Calu3 (cell line): Measurements from ENCODE around the gene CD2. TPM values are rescaled to one million over a fixed set of nuclear protein-coding genes. Genes with fewer than 3 reads are reported as not detected.

Experiments used
- BruUV-seq: library from RNA; stranded (reverse); fragments of 400-500 nt; replicated peaks from 2 replicates; lab custom pipeline; 2021; lab: Mats Ljungman, UMichigan
- CTCF ChIA-PET: fragments of 300-600 bp; sonication (Branson Sonifier 250); formaldehyde crosslinking; loops from one replicate; lab custom pipeline; 2022; ENCODE audit warnings: antibody characterized with exemption; lab: Charles Lee
- DNase-seq: peaks from one replicate; pipeline ENCODE4 v3.0.0; 2022
- H3K27ac Mint-ChIP-seq: one replicate; pipeline ENCODE4 v1.8.0; 2022; ENCODE audit warnings: mixed read lengths; ENCODE audit not compliant: unreplicated experiment
- H3K27me3 Mint-ChIP-seq: one replicate; pipeline ENCODE4 v1.8.0; 2022; ENCODE audit warnings: mixed read lengths; ENCODE audit not compliant: unreplicated experiment
- H3K36me3 Mint-ChIP-seq: one replicate; pipeline ENCODE4 v1.8.0; 2022; ENCODE audit warnings: mild to moderate bottlenecking, moderate library complexity, mixed read lengths; ENCODE audit not compliant: insufficient read depth, unreplicated experiment
- H3K4me1 Mint-ChIP-seq: one replicate; pipeline ENCODE4 v1.8.0; 2022; ENCODE audit warnings: mild to moderate bottlenecking, low read depth, mixed read lengths; ENCODE audit not compliant: unreplicated experiment
- H3K4me3 Mint-ChIP-seq: one replicate; pipeline ENCODE4 v1.8.0; 2022; ENCODE audit warnings: mild to moderate bottlenecking, low read depth, moderate library complexity, mixed read lengths; ENCODE audit not compliant: unreplicated experiment
- H3K9me3 Mint-ChIP-seq: one replicate; pipeline ENCODE4 v1.8.0; 2022; ENCODE audit warnings: low read depth, mixed read lengths; ENCODE audit not compliant: unreplicated experiment
- CTCF ChIP-seq: fragments of 200-600 bp; IDR thresholded peaks from one replicate; pipeline ENCODE4 v1.8.0; 2022; ENCODE audit warnings: antibody characterized with exemption; ENCODE audit not compliant: unreplicated experiment
- intact Hi-C: fragments of 100-400 bp; cut with micrococcal nuclease; formaldehyde crosslinking; loops from one replicate; pipeline ENCODE4 v1.10.0; 2022; ENCODE audit not compliant: unreplicated experiment
- total RNA-seq: library from RNA; stranded (reverse); gene quantifications from 2 replicates; pipeline ENCODE4 v1.2.3, GENCODE V29; 2022

The CD2 gene
- total RNA-seq, 1 experiment from 2014 or later, result not detected

GRCh38 chr1:116759636-116760035 lies 5.4 kb downstream of the CD2 start:
- no peak for TF ChIP-seq CTCF
- CTCF ChIA-PET, result no interaction called here
- no peak overlapping the region for H3K27ac Mint-ChIP-seq
- no peaks in the 10 kb centered on the region for H3K9me3 Mint-ChIP-seq
- intact Hi-C loops, result loop anchor here (10.0 kb wide), 1 partner anchor 55 kb away; no protein-coding TSS in a partner anchor
- no TSS peak for BruUV-seq
- DNase-seq, result no peak
- H3K4me1 Mint-ChIP-seq, result no peaks in the 10 kb centered on the region
- no peak overlapping the region for H3K4me3 Mint-ChIP-seq
- H3K27me3 Mint-ChIP-seq, result no peaks in the 10 kb centered on the region
- H3K36me3 Mint-ChIP-seq, result no peaks in the 10 kb centered on the region

- no peak overlapping the region for H3K4me3 Mint-ChIP-seq
- no peaks in the 10 kb centered on the region for H3K4me1 Mint-ChIP-seq
- H3K27me3 Mint-ChIP-seq, result no peaks in the 10 kb centered on the region
- TF ChIP-seq CTCF, result no peak
- CTCF ChIA-PET, result no interaction called here
- no peaks in the 10 kb centered on the region for H3K9me3 Mint-ChIP-seq
- BruUV-seq, result no TSS peak
- no peak for DNase-seq
- H3K36me3 Mint-ChIP-seq, result no peaks in the 10 kb centered on the region
- intact Hi-C loops, result loop anchor here (10.0 kb wide), 1 partner anchor 54 kb away; no protein-coding TSS in a partner anchor
- H3K27ac Mint-ChIP-seq, result no peak overlapping the region
Measured at GRCh38 chr1:116760487-116760886, 6.3 kb downstream of the CD2 start.

GRCh38 chr1:116760996-116761665 lies 6.9 kb downstream of the CD2 start:
- CTCF ChIA-PET, result no interaction called here
- BruUV-seq, result no TSS peak
- Mint-ChIP-seq H3K4me3 (no peak overlapping the region), H3K9me3 (no peaks in the 10 kb centered on the region), H3K36me3 (no peaks in the 10 kb centered on the region), H3K4me1 (no peaks in the 10 kb centered on the region), H3K27ac (no peak overlapping the region), H3K27me3 (no peaks in the 10 kb centered on the region)
- TF ChIP-seq CTCF, result no peak
- intact Hi-C loops, result loop anchor here (10.0 kb wide), 1 partner anchor 54 kb away; no protein-coding TSS in a partner anchor
- DNase-seq, result no peak

- H3K36me3 Mint-ChIP-seq, result no peaks in the 10 kb centered on the region
- no peaks in the 10 kb centered on the region for H3K27me3 Mint-ChIP-seq
- BruUV-seq, result no TSS peak
- intact Hi-C loops, result loop anchor here (10.0 kb wide), 1 partner anchor 53 kb away; no protein-coding TSS in a partner anchor
- no peak overlapping the region for H3K27ac Mint-ChIP-seq
- H3K4me3 Mint-ChIP-seq, result no peak overlapping the region
- H3K4me1 Mint-ChIP-seq, result no peaks in the 10 kb centered on the region
- DNase-seq, result no peak
- TF ChIP-seq CTCF, result no peak
- H3K9me3 Mint-ChIP-seq, result no peaks in the 10 kb centered on the region
- CTCF ChIA-PET, result no interaction called here
Measured at GRCh38 chr1:116762281-116762680, 8.1 kb downstream of the CD2 start.
